IMR-90 (cell line): ENCODE results near the gene DYNC1H1. TPM values are rescaled to one million over a fixed set of nuclear protein-coding genes. Genes with fewer than 3 reads are reported as not detected.

Experiments used
- ATAC-seq: fragments of 200-7000 bp; cut with Tn5 transposase; 2 replicates; pipeline ENCODE4 v1.9.1; 2020; ENCODE audit warnings: low read depth, mild to moderate bottlenecking, moderate library complexity
- BruUV-seq: library from RNA; stranded (reverse); fragments of 400-500 nt; replicated peaks from 2 replicates; lab custom pipeline; 2021; lab: Mats Ljungman, UMichigan
- CTCF ChIA-PET: fragments of 300-600 bp; formaldehyde crosslinking; extraction: SDS; loops from one replicate; lab custom pipeline; 2021; ENCODE audit warnings: antibody characterized with exemption; lab: Yijun Ruan, JAX
- POLR2A ChIA-PET: fragments of 300-600 bp; sonication (Branson Sonifier 250); formaldehyde crosslinking; loops from one replicate; lab custom pipeline; 2022; ENCODE audit warnings: antibody characterized with exemption; ENCODE audit not compliant: unreplicated experiment; lab: Charles Lee
- DNase-seq: peaks from one replicate; pipeline ENCODE4 v3.0.0; 2013
- H2AFZ ChIP-seq: replicated peaks from 2 replicates; pipeline ENCODE3; 2013; ENCODE audit warnings: low read length, mild to moderate bottlenecking; ENCODE audit not compliant: poor library complexity
- H2AK5ac ChIP-seq: 2 replicates; pipeline ENCODE4 v1.6.1; 2013; ENCODE audit warnings: low read depth, low read length, inconsistent platforms
- H2AK9ac ChIP-seq: replicated peaks from 2 replicates; pipeline ENCODE3; 2013; ENCODE audit warnings: mild to moderate bottlenecking, low read depth, low read length, moderate library complexity; ENCODE audit not compliant: poor library complexity
- H2BK120ac ChIP-seq: 2 replicates; pipeline ENCODE4 v1.6.1; 2013; ENCODE audit warnings: low read depth, low read length, inconsistent platforms
- H2BK15ac ChIP-seq: 3 replicates; pipeline ENCODE4 v1.6.1; 2013; ENCODE audit warnings: low read depth, low read length, inconsistent platforms
- H2BK20ac ChIP-seq: 2 replicates; pipeline ENCODE4 v1.6.1; 2013; ENCODE audit warnings: low read depth, mild to moderate bottlenecking, inconsistent platforms, low read length, moderate library complexity
- H2BK5ac ChIP-seq: 2 replicates; pipeline ENCODE4 v1.6.1; 2013; ENCODE audit warnings: mild to moderate bottlenecking, low read depth, low read length, inconsistent platforms; ENCODE audit not compliant: poor library complexity, severe bottlenecking
- H3K14ac ChIP-seq: replicated peaks from 2 replicates; pipeline ENCODE4 v1.6.1; 2013; ENCODE audit warnings: low read depth, low read length, inconsistent platforms
- H3K18ac ChIP-seq: 2 replicates; pipeline ENCODE4 v1.6.1; 2013; ENCODE audit warnings: low read depth, low read length, control low read depth
- H3K23ac ChIP-seq: 2 replicates; pipeline ENCODE4 v1.6.1; 2013; ENCODE audit warnings: low read depth, low read length, inconsistent platforms
- H3K27ac ChIP-seq: 2 replicates; pipeline ENCODE4 v1.5.1; 2013; ENCODE audit warnings: mild to moderate bottlenecking, control low read depth, low read length; ENCODE audit not compliant: insufficient read depth
- H3K27me3 ChIP-seq: 2 replicates; pipeline ENCODE4 v1.6.1; 2013; ENCODE audit warnings: low read length; ENCODE audit not compliant: control insufficient read depth, insufficient read depth
- H3K36me3 ChIP-seq: 2 replicates; pipeline ENCODE4 v1.6.1; 2013; ENCODE audit warnings: low read length, mixed read lengths; ENCODE audit not compliant: control insufficient read depth, insufficient read depth
- H3K4ac ChIP-seq: 2 replicates; pipeline ENCODE4 v1.6.1; 2013; ENCODE audit warnings: low read depth, low read length, inconsistent platforms
- H3K4me1 ChIP-seq: 2 replicates; pipeline ENCODE4 v1.6.1; 2013; ENCODE audit warnings: low read length, mixed read lengths; ENCODE audit not compliant: control insufficient read depth, insufficient read depth
- H3K4me2 ChIP-seq: 2 replicates; pipeline ENCODE4 v1.6.1; 2013; ENCODE audit warnings: low read depth, mild to moderate bottlenecking, control low read depth, low read length, moderate library complexity
- H3K4me3 ChIP-seq: 2 replicates; pipeline ENCODE4 v1.5.1; 2013; ENCODE audit warnings: low read depth, mild to moderate bottlenecking, control low read depth, low read length, moderate library complexity; ENCODE audit not compliant: insufficient read depth
- H3K56ac ChIP-seq: 2 replicates; pipeline ENCODE4 v1.6.1; 2013; ENCODE audit warnings: low read length, inconsistent platforms; ENCODE audit not compliant: insufficient read depth; ENCODE audit errors: extremely low read depth
- H3K79me1 ChIP-seq, 2 experiments: 2 replicates each; pipeline ENCODE4 v1.6.1; 2013; ENCODE audit warnings: low read length in 2 of 2, inconsistent platforms in 1 of 2, low read depth in 1 of 2
- H3K9ac ChIP-seq: 2 replicates; pipeline ENCODE4 v1.6.1; 2013; ENCODE audit warnings: low read depth, low read length, control low read depth
- H3K9me1 ChIP-seq: 2 replicates; pipeline ENCODE4 v1.6.1; 2013; ENCODE audit warnings: low read length, inconsistent platforms; ENCODE audit not compliant: insufficient read depth
- H3K9me3 ChIP-seq: 2 replicates; pipeline ENCODE4 v1.6.1; 2013; ENCODE audit warnings: low read length; ENCODE audit not compliant: control insufficient read depth, insufficient read depth
- H4K20me1 ChIP-seq: 2 replicates; pipeline ENCODE4 v1.6.1; 2013; ENCODE audit warnings: low read length, inconsistent platforms; ENCODE audit not compliant: insufficient read depth
- H4K5ac ChIP-seq: 2 replicates; pipeline ENCODE4 v1.6.1; 2013; ENCODE audit warnings: mild to moderate bottlenecking, low read depth, low read length, control low read depth
- H4K8ac ChIP-seq, 2 experiments: 2 replicates each; pipeline ENCODE4 v1.6.1; 2013; ENCODE audit warnings: low read depth in 2 of 2, low read length in 2 of 2, control low read depth in 1 of 2, inconsistent platforms in 1 of 2
- H4K91ac ChIP-seq: 2 replicates; pipeline ENCODE4 v1.6.1; 2013; ENCODE audit warnings: low read depth, low read length, inconsistent platforms; ENCODE audit not compliant: insufficient read depth
- BHLHE40 ChIP-seq: fragments of 150-350 bp; IDR thresholded peaks from 2 replicates; pipeline ENCODE4 v1.6.1; 2016; ENCODE audit warnings: mild to moderate bottlenecking, low read depth, low read length
- CEBPB ChIP-seq: IDR thresholded peaks from 2 replicates; pipeline ENCODE4 v1.6.1; 2012; ENCODE audit warnings: low read depth, low read length, improper control_type of control experiment
- CHD1 ChIP-seq: IDR thresholded peaks from 2 replicates; pipeline ENCODE4 v1.6.1; 2012; ENCODE audit warnings: low read depth, low read length, improper control_type of control experiment
- CTCF ChIP-seq: conservative IDR thresholded peaks from 2 replicates; pipeline ENCODE4 v1.5.1; 2012; ENCODE audit warnings: mild to moderate bottlenecking, low read depth, low read length, improper control_type of control experiment
- ELK1 ChIP-seq: fragments of 150-350 bp; IDR thresholded peaks from 2 replicates; pipeline ENCODE4 v1.6.1; 2016; ENCODE audit warnings: low read depth, mild to moderate bottlenecking, low read length, moderate library complexity, borderline replicate concordance
- FOS ChIP-seq: fragments of 150-350 bp; IDR thresholded peaks from 2 replicates; pipeline ENCODE4 v1.6.1; 2016; ENCODE audit warnings: low read depth, low read length
- MAFK ChIP-seq: IDR thresholded peaks from 2 replicates; pipeline ENCODE4 v1.6.1; 2012; ENCODE audit warnings: low read depth, low read length, improper control_type of control experiment
- MAZ ChIP-seq: IDR thresholded peaks from 2 replicates; pipeline ENCODE4 v1.6.1; 2012; ENCODE audit warnings: low read depth, mild to moderate bottlenecking, low read length, improper control_type of control experiment, moderate library complexity, borderline replicate concordance
- MXI1 ChIP-seq: IDR thresholded peaks from 2 replicates; pipeline ENCODE4 v1.6.1; 2012; ENCODE audit warnings: low read depth, mild to moderate bottlenecking, low read length, moderate library complexity, borderline replicate concordance
- NFE2L2 ChIP-seq: fragments of 150-350 bp; IDR thresholded peaks from 2 replicates; pipeline ENCODE4 v1.6.1; 2016; ENCODE audit warnings: low read depth, mild to moderate bottlenecking, low read length
- POLR2A ChIP-seq: IDR thresholded peaks from 2 replicates; pipeline ENCODE4 v1.6.1; 2012; ENCODE audit warnings: mild to moderate bottlenecking, low read depth, low read length
- RAD21 ChIP-seq: IDR thresholded peaks from 2 replicates; pipeline ENCODE4 v1.6.1; 2012; ENCODE audit warnings: low read length, improper control_type of control experiment
- RCOR1 ChIP-seq: IDR thresholded peaks from 2 replicates; pipeline ENCODE4 v1.6.1; 2012; ENCODE audit warnings: mild to moderate bottlenecking, low read length, improper control_type of control experiment; ENCODE audit not compliant: insufficient replicate concordance
- RFX5 ChIP-seq: IDR thresholded peaks from 2 replicates; pipeline ENCODE4 v1.8.0; 2012; ENCODE audit warnings: low read depth, mild to moderate bottlenecking, low read length, moderate library complexity
- SMC3 ChIP-seq: fragments of 150-350 bp; IDR thresholded peaks from 2 replicates; pipeline ENCODE4 v1.6.1; 2016; ENCODE audit warnings: low read depth, mild to moderate bottlenecking, antibody characterized with exemption, low read length, moderate library complexity
- USF2 ChIP-seq: fragments of 150-350 bp; IDR thresholded peaks from 2 replicates; pipeline ENCODE4 v1.6.1; 2017; ENCODE audit warnings: mild to moderate bottlenecking, antibody characterized with exemption, low read length, low read depth
- WGBS, 2 experiments: methylation state at CpG; one replicate each; pipeline versions ENCODE4 v1.1.5 to v1.1.7; 2013; ENCODE audit warnings: missing lambda C conversion rate in 2 of 2; ENCODE audit not compliant: insufficient read length in 1 of 2; ENCODE audit errors: extremely low coverage in 2 of 2; 5-methylcytosine and 5-hydroxymethylcytosine counted together
- dilution Hi-C: fragments of 300-500 bp; cut with HindIII; formaldehyde crosslinking; loops from one replicate; pipeline ENCODE4 v1.14.3; 2018; ENCODE audit warnings: low sequenced_read_pairs; ENCODE audit not compliant: unreplicated experiment
- in situ Hi-C: fragments of 300-500 bp; cut with MboI; formaldehyde crosslinking; loops from 3 replicates; pipeline ENCODE4 v1.14.3; 2019; ENCODE audit warnings: low sequenced_read_pairs, inconsistent platforms, mixed read lengths
- intact Hi-C: fragments of 100-400 bp; cut with micrococcal nuclease; formaldehyde crosslinking; loops from 2 replicates; pipeline ENCODE4 v1.10.0; 2022
- polyA plus RNA-seq, 3 experiments: library from polyadenylated mRNA; depleted of rRNA; stranded (reverse); fragments of >200 nt; gene quantifications; 2 replicates each; pipeline ENCODE4 v1.2.3, GENCODE V29; 2012; ENCODE audit warnings: low replicate concordance in 1 of 3
- total RNA-seq: library from RNA; depleted of rRNA; stranded (reverse); fragments of >200 nt; gene quantifications from 2 replicates; pipeline ENCODE4 v1.2.3, GENCODE V29; 2012

DYNC1H1 gene
- total and polyA plus RNA-seq, 2 of the 4 experiments (the other 2 are of a cell fraction), result 240 to 670 TPM

- Histone ChIP-seq H3K9me3 (no peaks in the 10 kb centered on the region), H3K36me3 (peaks cover 7% of the 10 kb centered on the region; the same call in 1 of the 2 replicates), H3K14ac (no peak overlapping the region), H3K18ac (no peak overlapping the region), H2BK15ac (no peak overlapping the region), H4K20me1 (no peaks in the 10 kb centered on the region), H3K27me3 (no peaks in the 10 kb centered on the region), H3K4ac (no peak overlapping the region), H2AFZ (no peak overlapping the region), H4K5ac (no peak overlapping the region), H4K91ac (no peak overlapping the region), H3K23ac (no peak overlapping the region), H3K4me1 (peaks cover 4% of the 10 kb centered on the region), H3K9ac (no peak overlapping the region), H3K79me1 (no peaks in the 10 kb centered on the region), H2BK20ac (no peak overlapping the region), H3K9me1 (peaks cover 12% of the 10 kb centered on the region), H2BK5ac (no peak overlapping the region), H4K8ac (no peak overlapping the region), H3K4me2 (no peak overlapping the region), H2BK120ac (no peak overlapping the region), H2AK5ac (no peak overlapping the region), H3K4me3 (no peak overlapping the region), H3K27ac (no peak overlapping the region), H2AK9ac (no peak overlapping the region), H3K56ac (no peak overlapping the region)
- ChIA-PET POLR2A (no interaction called here), CTCF (no interaction called here)
- no TSS peak for BruUV-seq
- in situ Hi-C loops, result no loop called here
- intact Hi-C loops, result no loop called here
- no peak for ATAC-seq
- dilution Hi-C loops, result no loop called here
- TF ChIP-seq CTCF (no peak), USF2 (no peak), NFE2L2 (no peak), MAZ (no peak), ELK1 (no peak), FOS (no peak), CHD1 (no peak), RAD21 (no peak), BHLHE40 (no peak), MXI1 (no peak), POLR2A (no peak), MAFK (no peak), SMC3 (no peak), CEBPB (no peak), RCOR1 (no peak), RFX5 (no peak)
- DNase-seq, result no peak
- WGBS, 2 experiments, result 67% methylated on average over 3 of the region's 5 CpGs; no CpG with 5 or more reads in 1 of the 2 experiments
These were observed 94.6 kb downstream of the DYNC1H1 start for GRCh38 chr14:102058961-102059360.
